Ramos (cell line): ENCODE measurements around the gene AKR1A1.
"Not testable (repeated sequence)": the region's sequence is repeated elsewhere in the genome, so short reads cannot be mapped to it uniquely, and the experiment has no call there.

ENCODE experiments used
- in situ Hi-C: fragments of 300-500 bp; cut with MboI; formaldehyde crosslinking; loops from one replicate; pipeline ENCODE4 v1.14.3; 2022; ENCODE audit warnings: low sequenced_read_pairs; ENCODE audit not compliant: unreplicated experiment

Gene AKR1A1

GRCh38 chr1:45557422-45557944 is 6.9 kb downstream of the AKR1A1 start:
- in situ Hi-C loops, result no loop called here

- in situ Hi-C loops, result loop anchor here (10.0 kb wide), 2 partner anchors 229 to 549 kb away; partner anchors contain the start of genes HECTD3 and UROD
These were observed 13.2 kb downstream of the AKR1A1 start for GRCh38 chr1:45563843-45564242.

- in situ Hi-C loops, result loop anchor here (5.0 to 10.0 kb wide), 3 partner anchors 59 to 552 kb away; partner anchors contain the start of genes HECTD3 and UROD
These were observed 16.1 kb downstream of the AKR1A1 start for GRCh38 chr1:45566722-45567121.

GRCh38 chr1:45567911-45568310 is 17.3 kb downstream of the AKR1A1 start:
- in situ Hi-C loops, result loop anchor here (5.0 to 10.0 kb wide), 3 partner anchors 61 to 553 kb away; partner anchors contain the start of genes HECTD3 and UROD

- in situ Hi-C loops, result loop anchor here (5.0 to 10.0 kb wide), 3 partner anchors 61 to 554 kb away; partner anchors contain the start of genes HECTD3 and UROD
These were observed 17.8 kb downstream of the AKR1A1 start for GRCh38 chr1:45568421-45568820.

GRCh38 chr1:45569571-45569961 is 18.9 kb downstream of the AKR1A1 start:
- in situ Hi-C loops, result loop anchor here (5.0 to 10.0 kb wide), 3 partner anchors 62 to 555 kb away; partner anchors contain the start of genes HECTD3 and UROD

- in situ Hi-C loops, result loop anchor here (5.0 to 10.0 kb wide), 3 partner anchors 63 to 555 kb away; partner anchors contain the start of genes HECTD3 and UROD
These were observed 19.4 kb downstream of the AKR1A1 start for GRCh38 chr1:45569962-45570581.

- in situ Hi-C loops, result no loop called here
These were observed 20.0 kb downstream of the AKR1A1 start for GRCh38 chr1:45570631-45571030.

GRCh38 chr1:45573231-45573804 is 22.7 kb downstream of the AKR1A1 start:
- in situ Hi-C loops, result no loop called here

GRCh38 chr1:45574105-45574626 is 23.5 kb downstream of the AKR1A1 start:
- in situ Hi-C loops, result no loop called here

- in situ Hi-C loops, result no loop called here
These were observed 32.6 kb downstream of the AKR1A1 start for GRCh38 chr1:45583264-45583665.

- in situ Hi-C loops, result no loop called here
These were observed 33.2 kb downstream of the AKR1A1 start, which contains the start of gene NASP for GRCh38 chr1:45583666-45584350. Gene NASP (plus strand): TSS chr1:45584041. CDS start chr1:45584147, 106 bp downstream.

GRCh38 chr1:45584351-45585109 is 33.9 kb downstream of the AKR1A1 start:
- in situ Hi-C loops, result no loop called here

- in situ Hi-C loops, result no loop called here
These were observed 34.4 kb downstream of the AKR1A1 start for GRCh38 chr1:45585110-45585426.

GRCh38 chr1:45585496-45586075 is 35.0 kb downstream of the AKR1A1 start:
- in situ Hi-C loops, result no loop called here

GRCh38 chr1:45586769-45587168 is 36.1 kb downstream of the AKR1A1 start:
- in situ Hi-C loops, result no loop called here

- in situ Hi-C loops, result no loop called here
These were observed 39.2 kb downstream of the AKR1A1 start for GRCh38 chr1:45589861-45590260.

- in situ Hi-C loops, result no loop called here
These were observed 43.8 kb downstream of the AKR1A1 start for GRCh38 chr1:45594412-45594811.

- in situ Hi-C loops, result not testable (repeated sequence)
These were observed 46.1 kb downstream of the AKR1A1 start for GRCh38 chr1:45596765-45597164.

- in situ Hi-C loops, result no loop called here
These were observed 53.6 kb downstream of the AKR1A1 start for GRCh38 chr1:45604239-45604638.
